Vagina (tissue), 2 donors: ENCODE measurements around the gene GRN.

Source experiments
- CTCF ChIP-seq, 3 experiments: fragments of 450-650 bp in 2 of 3; fragments of 200-600 bp in 1 of 3; sonication (generic) in 1 of 3; IDR thresholded peaks; one replicate each; pipeline ENCODE4 v1.5.1; 2017 to 2019; ENCODE audit warnings: antibody characterized with exemption in 3 of 3, mild to moderate bottlenecking in 2 of 3, moderate library complexity in 2 of 3
- POLR2A ChIP-seq, 2 donors: fragments of 450-650 bp; IDR thresholded peaks; one replicate each; pipeline ENCODE4 v1.6.1; 2017; ENCODE audit warnings: antibody characterized with exemption in 2 of 2, mild to moderate bottlenecking in 2 of 2, moderate library complexity in 2 of 2
- POLR2AphosphoS5 ChIP-seq, 2 donors: sonication (generic); formaldehyde crosslinking; IDR thresholded peaks; one replicate each; pipeline ENCODE4 v1.9.0; 2017; ENCODE audit warnings: antibody characterized with exemption in 2 of 2, mild to moderate bottlenecking in 2 of 2, low read depth in 1 of 2; ENCODE audit not compliant: insufficient read depth in 1 of 2

DNA sequence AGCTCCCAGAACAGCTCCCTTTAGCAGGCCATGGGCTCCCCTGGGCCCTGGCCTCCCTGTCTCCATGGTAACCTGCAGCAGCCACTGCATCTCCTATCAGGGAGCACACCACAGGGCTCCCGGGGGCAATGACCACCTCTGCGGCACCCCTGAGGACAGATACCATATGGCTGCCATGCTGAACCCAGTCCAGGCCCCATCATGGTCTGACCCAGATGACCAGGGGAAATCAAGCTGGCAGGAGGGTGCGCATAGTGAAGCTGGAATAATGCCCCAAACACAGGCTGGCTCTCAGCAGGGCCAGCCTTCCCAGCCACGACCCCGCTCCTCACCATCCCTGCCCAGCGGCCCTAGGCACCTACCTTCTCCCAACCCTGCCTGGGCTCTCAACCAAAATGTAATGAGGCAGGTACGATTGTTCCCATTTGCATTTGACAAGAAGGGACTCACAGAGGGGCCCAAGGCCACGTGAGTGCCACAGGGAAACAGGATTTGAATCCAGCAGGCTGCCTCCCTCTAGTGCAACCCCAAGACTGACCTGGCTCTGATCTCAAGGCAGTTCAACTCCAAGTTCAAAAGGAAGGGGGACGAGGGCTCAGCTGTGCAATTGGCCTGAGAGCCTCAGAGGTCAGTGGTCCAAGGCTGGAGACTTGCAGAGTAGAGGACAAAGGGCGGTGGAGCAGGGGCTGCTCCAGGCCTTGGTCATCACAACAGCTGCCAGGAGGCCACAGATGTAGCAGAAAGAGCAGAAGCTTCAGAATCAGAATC is 34.3 kb upstream of the GRN start:
- TF ChIP-seq POLR2AphosphoS5 (IDR thresholded peaks at IDR 0.05; ENCODE audit: insufficient read depth in 1 of 2, low read depth in 1 of 2) (no peak), CTCF (IDR thresholded peaks at IDR 0.05) (no peak), POLR2A (IDR thresholded peaks at IDR 0.05) (no peak)
